Measurements from ENCODE around the gene RBMS3. TPM values are rescaled to one million over a fixed set of nuclear protein-coding genes. Genes with fewer than 3 reads are reported as not detected.
"Not testable (repeated sequence)": the region's sequence is repeated elsewhere in the genome, so short reads cannot be mapped to it uniquely, and the experiment has no call there.

RBMS3 gene
- total and polyA plus RNA-seq, 2 experiments from 2014 or later: 34.9 to 37.1 TPM

DNA sequence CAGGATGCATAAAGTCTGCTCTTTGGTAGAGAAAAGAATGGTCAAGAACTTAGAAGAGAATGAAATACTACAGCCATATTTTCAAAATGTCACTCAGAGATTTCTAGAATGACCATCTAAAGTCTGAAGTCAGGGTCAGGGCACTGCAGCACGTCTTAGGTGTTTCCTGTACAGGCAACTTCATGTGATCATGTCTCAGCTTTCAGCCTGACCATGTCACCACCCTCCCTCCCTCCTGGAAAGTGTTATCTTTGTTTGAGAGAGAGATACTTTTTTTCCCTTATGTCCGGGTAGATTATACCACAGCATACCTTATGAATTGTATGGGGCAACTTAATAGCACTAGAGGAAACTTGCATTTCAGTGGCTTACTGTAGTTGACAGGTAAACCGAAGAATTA lies 767.6 kb downstream of the RBMS3 start:
- peak; percentile 32 for DNase-seq (ENCODE audit: low spot score)
- H3K27ac ChIP-seq: peak overlapping the region; percentile 14
- H3K9me2 ChIP-seq (replicated peaks; ENCODE audit: insufficient read depth): no peaks in the 10 kb centered on the region
- H4K20me1 ChIP-seq (ENCODE audit: insufficient read depth, poor library complexity, severe bottlenecking): no peaks in the 10 kb centered on the region
- no peaks in the 10 kb centered on the region for H3K27me3 ChIP-seq
- H2AFZ ChIP-seq: no peak overlapping the region
- 48% methylated on average over 3 of the region's 3 CpGs for WGBS (ENCODE audit: low lambda C conversion rate, missing lambda C conversion rate)
- no peak for TF ChIP-seq EZH2 (IDR thresholded peaks at IDR 0.05; ENCODE audit: borderline replicate concordance)
- TF ChIP-seq, protein P1, sequence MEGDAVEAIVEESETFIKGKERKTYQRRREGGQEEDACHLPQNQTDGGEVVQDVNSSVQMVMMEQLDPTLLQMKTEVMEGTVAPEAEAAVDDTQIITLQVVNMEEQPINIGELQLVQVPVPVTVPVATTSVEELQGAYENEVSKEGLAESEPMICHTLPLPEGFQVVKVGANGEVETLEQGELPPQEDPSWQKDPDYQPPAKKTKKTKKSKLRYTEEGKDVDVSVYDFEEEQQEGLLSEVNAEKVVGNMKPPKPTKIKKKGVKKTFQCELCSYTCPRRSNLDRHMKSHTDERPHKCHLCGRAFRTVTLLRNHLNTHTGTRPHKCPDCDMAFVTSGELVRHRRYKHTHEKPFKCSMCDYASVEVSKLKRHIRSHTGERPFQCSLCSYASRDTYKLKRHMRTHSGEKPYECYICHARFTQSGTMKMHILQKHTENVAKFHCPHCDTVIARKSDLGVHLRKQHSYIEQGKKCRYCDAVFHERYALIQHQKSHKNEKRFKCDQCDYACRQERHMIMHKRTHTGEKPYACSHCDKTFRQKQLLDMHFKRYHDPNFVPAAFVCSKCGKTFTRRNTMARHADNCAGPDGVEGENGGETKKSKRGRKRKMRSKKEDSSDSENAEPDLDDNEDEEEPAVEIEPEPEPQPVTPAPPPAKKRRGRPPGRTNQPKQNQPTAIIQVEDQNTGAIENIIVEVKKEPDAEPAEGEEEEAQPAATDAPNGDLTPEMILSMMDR (IDR thresholded peaks at IDR 0.05; ENCODE audit: poor library complexity): no peak
- no peak for TF ChIP-seq EZH2phosphoT487 (IDR thresholded peaks at IDR 0.05; ENCODE audit: low read depth, severe bottlenecking, unreplicated experiment)
- H3K4me2 ChIP-seq: no peak overlapping the region
- H3K4me1 ChIP-seq (ENCODE audit: insufficient read depth): no peaks in the 10 kb centered on the region
- no peaks in the 10 kb centered on the region for H3K79me2 ChIP-seq
- H3K36me3 ChIP-seq (replicated peaks; ENCODE audit: insufficient read depth, low read depth): no peaks in the 10 kb centered on the region
- no peak overlapping the region for H3K4me3 ChIP-seq
- H3K9me3 ChIP-seq (ENCODE audit: low read depth): no peaks in the 10 kb centered on the region

DNA sequence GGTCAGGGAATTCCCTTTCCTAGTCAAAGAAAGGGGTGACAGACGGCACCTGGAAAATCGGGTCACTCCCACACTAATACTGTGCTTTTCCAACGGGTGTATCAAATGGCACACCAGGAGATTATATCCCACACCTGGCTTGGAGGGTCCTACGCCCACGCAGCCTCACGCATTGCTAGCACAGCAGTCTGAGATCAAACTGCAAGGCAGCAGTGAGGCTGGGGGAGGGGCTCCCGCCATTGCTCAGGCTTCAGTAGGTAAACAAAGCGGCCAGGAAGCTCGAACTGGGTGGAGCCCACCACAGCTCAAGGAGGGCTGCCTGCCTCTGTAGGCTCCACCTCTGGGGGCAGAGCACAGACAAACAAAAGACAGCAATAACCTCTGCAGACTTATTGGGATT lies 769.2 kb downstream of the RBMS3 start:
- 90% methylated on average over 9 of the region's 9 CpGs for WGBS (ENCODE audit: low lambda C conversion rate, missing lambda C conversion rate)
- not testable (repeated sequence) for H2AFZ ChIP-seq

DNA sequence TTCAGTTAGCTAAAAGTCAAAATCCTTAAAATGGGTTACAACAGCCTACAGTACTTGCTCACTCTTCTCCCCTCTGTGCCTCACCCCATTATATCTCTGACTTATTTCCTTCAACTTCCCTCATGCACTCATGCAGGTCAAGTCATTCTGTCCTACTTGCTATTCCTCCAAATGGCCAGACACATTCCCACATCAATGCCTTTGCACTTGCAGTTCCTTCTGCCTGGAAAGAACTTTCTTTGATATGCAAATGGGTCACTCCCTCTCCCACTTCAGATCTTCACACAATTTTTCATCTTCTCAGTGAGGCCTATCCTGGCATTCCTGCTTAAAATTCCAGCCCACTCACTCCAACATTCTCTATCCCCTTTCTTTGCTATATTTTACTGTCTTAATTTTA lies 778.4 kb downstream of the RBMS3 start:
- Histone ChIP-seq H4K20me1 (ENCODE audit: insufficient read depth, poor library complexity, severe bottlenecking) (no peaks in the 10 kb centered on the region), H3K4me1 (ENCODE audit: insufficient read depth) (peaks cover 5% of the 10 kb centered on the region), H3K36me3 (replicated peaks; ENCODE audit: insufficient read depth, low read depth) (no peaks in the 10 kb centered on the region), H3K9me3 (ENCODE audit: low read depth) (no peaks in the 10 kb centered on the region), H3K27ac (no peak overlapping the region), H3K27me3 (no peaks in the 10 kb centered on the region), H3K4me2 (no peak overlapping the region), H2AFZ (no peak overlapping the region), H3K9me2 (replicated peaks; ENCODE audit: insufficient read depth) (no peaks in the 10 kb centered on the region), H3K79me2 (no peaks in the 10 kb centered on the region), H3K4me3 (no peak overlapping the region)
- DNase-seq (ENCODE audit: low spot score): no peak
- TF ChIP-seq EZH2phosphoT487 (IDR thresholded peaks at IDR 0.05; ENCODE audit: low read depth, severe bottlenecking, unreplicated experiment): no peak
- TF ChIP-seq, protein P1 (IDR thresholded peaks at IDR 0.05; ENCODE audit: poor library complexity): no peak
- no peak for TF ChIP-seq EZH2 (IDR thresholded peaks at IDR 0.05; ENCODE audit: borderline replicate concordance)

More for the DNA sequence above, 769.2 kb downstream of the RBMS3 start:
- H3K4me2 ChIP-seq; H3K27ac ChIP-seq; H3K27me3 ChIP-seq; H3K9me2 ChIP-seq (replicated peaks; ENCODE audit: insufficient read depth); H3K9me3 ChIP-seq (ENCODE audit: low read depth); H3K79me2 ChIP-seq; DNase-seq (ENCODE audit: low spot score); H3K36me3 ChIP-seq (replicated peaks; ENCODE audit: insufficient read depth, low read depth); H3K4me3 ChIP-seq; H3K4me1 ChIP-seq (ENCODE audit: insufficient read depth); H4K20me1 ChIP-seq (ENCODE audit: insufficient read depth, poor library complexity, severe bottlenecking): not testable (repeated sequence)

Small RNAs within 50 kb of the gene (small RNA-seq; reads per million reads assigned to genes)
- gene MTND4LP9: not detected

All from hepatocyte (in vitro differentiated cells).